Stimulated activated CD8-positive, alpha-beta memory T cell treated with anti-CD3 and anti-CD28 coated beads, Interleukin-4, amount 100 ng/mL, for 48 hours (primary cell): ENCODE results near the gene TMEM11.
"Not testable (repeated sequence)": the region's sequence is repeated elsewhere in the genome, so short reads cannot be mapped to it uniquely, and the experiment has no call there.

Experiments
- DNase-seq: peaks from one replicate; pipeline ENCODE4 v3.0.0-alpha.2; 2020

Gene TMEM11

DNA sequence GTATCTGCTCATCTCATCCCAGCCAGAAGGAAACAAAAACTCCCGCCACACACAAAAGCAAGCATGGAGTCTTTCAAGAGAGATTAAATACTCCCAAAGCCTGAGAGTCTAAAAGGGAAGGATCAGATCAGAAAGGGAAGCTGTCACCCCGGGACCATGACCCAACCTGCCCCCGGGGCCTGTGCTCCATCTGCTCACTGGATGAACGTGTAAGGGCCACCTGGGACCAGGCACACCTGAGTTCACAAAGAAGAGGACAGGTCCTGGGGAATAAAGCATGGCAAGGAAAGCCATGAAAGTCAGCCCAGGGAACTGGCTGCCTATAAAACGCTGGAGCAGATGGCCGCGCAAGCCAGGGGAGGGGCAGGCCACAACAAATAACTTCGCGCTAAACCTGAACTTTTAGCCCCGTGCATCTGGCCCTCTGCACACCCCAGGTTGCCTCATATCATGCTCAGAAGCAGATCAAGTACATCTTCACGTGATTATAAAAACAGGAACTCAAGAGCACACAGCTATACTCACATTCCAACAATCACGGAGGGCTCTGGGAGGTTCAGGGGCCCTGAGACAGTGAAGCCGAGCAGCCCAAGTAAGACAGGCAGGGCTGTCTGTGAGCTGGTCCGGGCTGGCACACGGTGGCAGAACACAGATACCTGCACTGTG is 3.4 kb downstream of the TMEM11 start:
- DNase-seq = no peak

DNA sequence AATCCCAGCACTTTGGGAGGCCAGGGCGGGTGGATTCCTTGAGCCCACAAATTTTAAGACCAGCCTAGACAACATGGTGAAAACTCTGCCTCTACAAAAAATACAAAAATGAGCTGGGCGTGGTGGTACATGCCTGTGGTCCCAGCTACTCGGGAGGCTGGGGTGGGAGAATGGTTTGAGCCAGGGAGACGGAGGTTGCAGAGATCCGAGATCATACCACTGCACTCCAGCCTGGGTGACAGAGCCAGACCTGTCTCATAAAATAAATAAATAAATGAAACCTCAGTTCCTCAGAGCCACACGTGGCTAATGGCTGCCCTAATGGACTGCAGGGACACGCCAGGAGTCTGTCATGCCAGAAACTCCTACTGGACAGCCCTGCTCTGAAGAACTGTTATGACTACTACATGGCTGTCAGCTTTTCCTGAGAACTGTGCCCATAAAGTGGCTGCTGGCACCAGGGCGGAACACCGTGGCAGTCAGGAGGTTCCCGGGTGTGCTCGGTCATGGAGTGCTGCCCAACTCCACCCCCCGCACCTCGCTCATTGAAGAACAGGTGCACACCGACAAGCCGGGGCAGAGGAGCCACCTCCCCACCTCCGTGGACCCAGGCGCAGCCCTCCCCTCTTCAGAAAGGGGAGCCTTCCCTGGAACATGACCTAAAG is 4.3 kb downstream of the TMEM11 start:
- DNase-seq = no peak

DNA sequence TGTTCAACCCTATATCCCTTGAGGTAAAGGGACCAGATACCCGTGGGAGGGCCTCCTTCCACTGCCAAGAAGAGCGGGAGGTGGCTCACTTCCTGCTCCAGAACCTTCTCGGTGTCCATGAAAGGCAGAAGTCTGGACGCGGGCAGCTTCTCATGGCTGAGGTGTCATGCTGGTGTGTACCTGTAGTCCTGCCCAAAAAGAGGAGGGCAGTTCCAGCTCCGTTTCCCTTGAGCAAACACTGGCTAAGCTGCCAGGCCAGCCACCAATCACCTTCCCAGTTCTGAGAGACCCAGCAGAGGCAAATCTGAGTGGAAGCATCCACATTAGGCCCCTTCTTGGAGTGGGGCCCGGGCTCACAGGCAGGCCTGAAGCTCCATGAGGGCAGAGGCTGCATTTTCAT is 5.6 kb downstream of the TMEM11 start:
- DNase-seq = no peak

DNA sequence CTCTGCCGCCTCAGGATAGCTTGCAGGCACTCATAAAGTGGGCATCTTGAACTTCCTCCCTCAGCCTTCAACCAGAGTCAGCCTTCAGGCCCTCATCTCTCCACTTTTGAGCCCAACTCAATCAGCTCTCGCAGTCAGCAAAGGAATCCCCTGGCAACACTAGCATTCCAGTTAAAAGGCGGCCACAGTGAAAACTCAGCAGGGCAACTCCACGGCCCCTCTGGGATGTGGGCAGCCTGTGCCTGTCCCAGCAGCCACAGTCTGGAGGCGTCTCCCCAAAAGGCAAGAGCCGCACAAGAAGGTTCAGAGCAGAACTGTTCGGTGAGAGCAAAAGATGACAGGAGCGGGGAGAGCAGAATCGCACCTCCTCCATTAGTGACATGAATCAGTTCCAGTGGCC is 9.0 kb downstream of the TMEM11 start:
- DNase-seq = no peak

DNA sequence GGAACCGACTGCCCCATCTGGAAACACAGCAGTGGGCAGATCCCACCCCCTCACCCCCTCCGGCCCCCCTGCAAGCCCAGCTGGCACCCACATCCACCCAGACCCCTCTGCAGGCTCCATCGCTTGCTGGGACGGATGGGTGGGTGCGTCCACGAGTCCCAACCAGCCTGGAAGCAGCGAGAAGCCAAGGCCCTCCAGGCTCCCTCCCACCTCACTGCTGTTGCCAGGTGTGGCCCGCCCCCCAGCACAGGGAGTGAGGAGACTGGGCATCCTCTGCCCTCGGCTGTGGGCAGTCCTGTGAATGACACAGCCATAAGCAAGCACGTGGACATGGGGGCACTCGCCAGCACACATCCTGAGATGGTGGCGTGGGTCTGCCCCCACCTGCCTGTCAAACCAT is 11.4 kb downstream of the TMEM11 start:
- DNase-seq = no peak

DNA sequence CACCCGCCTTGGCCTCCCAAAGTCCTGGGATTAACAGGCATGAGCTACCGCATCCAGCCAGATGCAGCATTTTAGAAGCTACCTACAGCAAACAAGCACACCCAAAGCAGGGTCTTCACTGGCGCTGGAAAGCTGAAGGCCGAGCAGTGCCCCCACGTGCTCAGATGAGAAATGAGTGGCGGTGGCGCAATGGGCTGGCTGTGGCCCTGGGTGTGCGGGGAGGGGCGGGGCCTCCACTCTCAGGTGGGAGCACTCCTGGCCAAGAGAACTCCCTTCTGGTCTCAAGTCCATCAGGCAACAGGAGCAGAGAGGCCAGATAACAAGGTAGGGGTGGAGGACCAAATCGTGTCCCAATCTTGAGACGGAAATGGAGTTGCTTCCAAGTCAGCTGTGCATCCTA is 12.1 kb downstream of the TMEM11 start:
- no peak for DNase-seq

DNA sequence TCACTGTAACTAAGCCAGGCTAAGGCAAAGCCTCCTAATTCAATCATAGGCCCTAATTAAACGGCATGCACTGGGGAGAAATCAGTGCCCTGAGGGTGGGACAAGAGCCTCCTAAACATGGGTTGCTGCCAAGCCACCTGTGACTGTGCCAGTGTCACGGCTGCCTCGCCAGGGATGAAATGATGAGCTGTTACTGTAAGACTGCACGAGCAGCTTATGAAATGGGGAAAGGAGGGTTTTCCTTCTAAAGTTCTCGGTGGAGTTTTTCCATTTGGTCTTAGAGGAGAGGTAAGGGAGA is 12.7 kb downstream of the TMEM11 start:
- no peak for DNase-seq

DNA sequence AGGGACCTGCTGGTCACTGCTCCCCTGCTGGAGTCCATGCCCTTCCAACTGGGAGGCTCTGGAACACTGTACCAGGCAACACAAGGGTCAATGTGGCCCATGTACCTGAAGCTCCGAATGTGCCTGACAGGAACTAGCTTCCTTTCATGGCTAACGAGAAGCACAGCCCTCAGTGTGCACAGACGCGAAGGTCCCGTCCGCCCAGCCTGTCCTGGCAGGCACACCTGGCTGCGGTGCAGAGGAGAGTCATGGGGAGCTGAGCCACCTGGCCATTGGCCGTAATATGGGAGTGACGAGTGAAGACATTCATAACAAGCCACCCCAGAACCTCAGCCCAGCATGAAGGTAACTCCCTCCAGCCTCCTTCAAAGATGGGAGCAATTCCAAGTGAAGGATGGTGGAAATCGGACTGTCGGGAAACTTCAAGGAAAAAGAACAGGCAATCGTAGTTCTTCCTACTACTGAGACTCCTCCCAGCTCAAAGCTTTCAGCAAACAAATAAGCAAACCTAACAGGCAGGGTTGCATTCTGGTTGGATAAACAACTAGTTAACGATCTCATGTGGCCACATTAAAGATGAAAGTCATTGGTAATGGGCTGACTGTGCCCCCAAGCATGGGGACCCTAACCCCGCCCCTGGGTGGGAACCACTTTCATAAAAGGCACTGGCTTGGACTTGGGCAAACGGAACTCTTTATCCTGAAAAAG is 13.2 kb downstream of the TMEM11 start:
- DNase-seq = no peak

DNA sequence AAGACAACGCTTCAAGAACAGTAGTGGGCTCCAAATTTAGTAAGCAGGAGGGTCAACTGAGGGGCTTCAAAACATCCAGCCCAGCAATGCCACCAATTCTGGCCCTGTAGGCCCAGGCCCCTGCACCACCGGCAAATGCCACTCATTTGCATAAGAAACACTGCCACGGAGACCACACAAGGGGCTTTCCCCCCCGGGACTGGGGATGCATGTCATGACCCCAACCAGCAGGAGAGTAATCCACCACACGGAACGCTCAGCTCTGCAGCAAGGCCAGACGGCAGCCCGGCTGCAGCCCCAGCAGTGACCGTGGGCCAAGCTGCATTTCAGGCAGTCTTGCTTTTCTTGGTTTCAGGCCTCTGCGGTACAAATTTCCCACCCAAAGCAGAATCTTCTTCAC is 14.1 kb downstream of the TMEM11 start:
- no peak for DNase-seq

DNA sequence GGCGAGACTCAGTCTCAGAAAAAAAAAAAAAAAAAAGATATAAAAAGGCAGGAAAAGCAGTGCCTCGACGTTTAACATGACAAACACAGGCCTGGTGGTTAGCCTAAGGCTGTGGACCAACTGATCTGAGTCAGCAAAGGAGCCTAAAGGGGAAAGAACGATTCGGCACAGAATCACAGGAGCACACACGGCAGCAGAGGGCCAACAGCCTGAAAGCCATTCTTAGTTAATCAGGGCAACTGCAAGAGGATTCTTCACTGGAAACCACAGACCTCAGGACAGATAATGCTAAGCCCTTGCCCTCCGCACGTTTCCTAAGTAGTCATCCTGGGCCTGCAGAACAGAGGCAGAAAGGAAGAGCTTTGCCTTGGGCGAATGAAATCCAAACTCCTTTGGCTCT is 14.7 kb downstream of the TMEM11 start:
- no peak for DNase-seq

DNA sequence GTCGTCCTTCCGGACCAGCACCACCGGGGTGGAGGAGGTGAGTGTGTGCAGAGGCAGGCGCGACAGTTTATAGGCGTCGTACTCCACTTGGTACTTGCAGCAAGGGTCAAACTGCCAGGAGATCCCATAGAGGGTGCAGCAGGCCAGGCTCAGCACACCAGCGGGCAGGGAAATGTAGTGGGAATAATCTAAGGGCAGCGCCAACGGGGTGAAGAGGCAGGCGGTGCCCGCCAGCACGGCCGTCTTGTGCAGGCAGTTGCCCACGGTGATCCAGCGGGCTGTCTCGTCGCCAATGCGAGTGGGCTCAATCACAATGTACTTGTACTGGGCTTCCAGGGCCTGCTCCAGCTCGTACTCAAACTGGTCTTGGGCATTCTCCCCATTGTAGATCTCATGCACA is 15.6 kb downstream of the TMEM11 start:
- DNase-seq = no peak

DNA sequence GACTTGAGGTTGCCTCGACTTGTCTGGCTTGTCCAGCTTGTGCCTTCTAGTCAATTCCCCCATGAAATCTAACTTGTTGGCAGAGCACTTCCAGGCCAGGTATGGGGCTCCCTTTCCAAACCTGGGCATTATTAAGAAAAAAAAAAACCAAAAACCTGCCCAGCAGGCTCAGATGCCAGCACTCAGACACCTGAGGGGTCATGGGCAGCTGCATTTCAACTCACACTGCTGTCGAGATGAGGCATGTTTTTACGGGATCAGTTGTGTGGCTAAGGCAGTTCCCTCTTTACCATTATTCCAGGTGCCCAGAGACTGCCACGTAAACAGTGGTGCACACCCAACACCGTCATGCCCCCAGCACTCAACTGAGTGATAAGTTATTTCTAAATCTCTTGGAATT is 17.8 kb downstream of the TMEM11 start:
- no peak for DNase-seq

DNA sequence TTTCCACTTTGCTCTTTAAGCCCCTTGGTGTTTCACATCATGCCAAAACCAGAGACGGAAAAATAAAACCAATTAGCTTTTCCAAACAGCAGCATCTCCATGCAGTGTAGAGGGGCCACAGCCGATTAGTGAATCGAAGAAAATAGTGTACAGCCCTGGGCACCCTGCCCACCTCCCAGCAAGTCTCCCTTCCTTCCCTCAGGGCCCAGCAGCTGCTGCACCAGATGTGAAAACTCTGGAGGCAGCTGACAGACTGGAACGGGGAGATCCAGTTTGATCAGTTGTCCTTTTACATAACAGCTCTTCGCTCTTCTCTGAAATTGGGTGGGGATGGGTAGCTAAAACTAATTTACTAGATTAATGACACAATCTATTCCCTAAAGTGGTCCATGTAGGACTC is 19.3 kb downstream of the TMEM11 start:
- no peak for DNase-seq

DNA sequence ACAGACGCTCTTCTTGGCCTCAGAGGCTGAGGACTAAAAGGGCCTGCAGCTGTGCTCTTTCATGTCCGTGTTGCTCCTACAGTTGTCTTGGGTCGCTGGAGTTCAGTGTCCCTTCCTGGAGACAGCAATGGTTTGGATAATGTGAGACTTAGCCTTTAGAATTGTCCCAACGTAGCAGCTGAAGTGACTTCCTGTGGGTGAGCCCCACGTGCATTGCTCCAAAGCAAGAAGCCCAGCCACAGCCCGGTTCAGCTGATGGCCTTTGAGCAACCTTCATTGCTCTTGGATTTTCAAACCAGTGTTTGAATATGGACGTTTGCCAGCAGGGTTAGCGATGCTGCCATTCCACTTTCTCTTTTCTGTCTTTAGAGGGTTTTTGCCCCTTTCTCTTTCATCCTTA is 19.7 kb downstream of the TMEM11 start:
- DNase-seq = no peak

DNA sequence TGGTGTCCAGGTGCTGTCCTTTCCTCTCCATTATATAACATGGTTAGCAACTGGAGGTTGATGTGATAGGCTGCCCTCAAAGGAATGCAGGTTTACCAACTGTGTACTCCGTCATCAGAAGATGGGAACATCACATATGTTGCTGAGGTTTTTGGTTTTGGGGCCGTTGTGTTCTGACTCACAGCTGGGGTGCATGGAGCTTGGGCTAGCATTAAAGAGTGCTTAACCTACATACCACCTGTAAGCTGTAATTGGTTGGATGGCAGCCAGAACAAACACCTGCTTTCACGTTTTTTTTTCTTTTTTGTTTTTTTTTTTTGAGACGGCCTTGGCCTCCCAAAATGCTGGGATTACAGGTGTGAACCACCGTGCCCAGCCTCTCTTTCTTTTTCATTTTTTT is 20.9 kb downstream of the TMEM11 start:
- no peak for DNase-seq

DNA sequence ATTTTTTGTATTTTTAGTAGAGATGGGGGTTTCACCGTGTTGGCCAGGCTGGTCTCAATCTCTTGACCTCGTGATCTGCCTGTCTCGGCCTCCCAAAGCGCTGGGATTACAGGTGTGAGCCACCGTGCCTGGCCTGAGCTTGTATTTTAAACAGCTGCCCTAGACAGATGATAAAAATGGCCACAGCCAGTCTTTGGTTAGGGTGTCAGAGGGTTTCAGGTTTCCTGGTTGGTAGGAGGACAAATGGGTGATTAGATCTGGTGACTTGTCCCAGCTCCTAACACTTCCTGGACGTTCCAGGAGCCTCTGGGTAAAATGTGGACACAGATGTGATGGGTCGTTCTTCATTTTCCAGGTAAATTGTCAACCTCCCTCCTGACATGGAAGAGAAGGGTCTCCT is 21.5 kb downstream of the TMEM11 start:
- not testable (repeated sequence) for DNase-seq

DNA sequence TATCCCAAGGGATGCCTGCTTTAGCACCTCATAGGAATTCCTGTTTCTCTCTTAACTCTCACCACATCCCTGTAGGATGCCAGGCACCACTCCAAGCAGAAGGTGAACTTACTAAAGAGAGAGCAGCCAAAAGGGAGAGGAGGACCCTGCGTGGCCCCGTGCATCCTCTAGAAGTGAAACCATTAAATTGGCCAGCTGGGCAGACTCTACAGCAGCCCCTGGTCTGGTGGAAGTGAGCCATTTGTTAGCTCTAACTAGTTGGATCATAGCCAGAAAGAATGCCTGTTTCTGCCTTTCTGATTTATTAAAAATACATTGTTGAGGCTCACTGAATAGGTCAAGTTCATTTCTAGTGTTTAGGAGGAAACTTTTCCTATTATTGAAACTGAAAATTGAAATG is 22.3 kb downstream of the TMEM11 start:
- no peak for DNase-seq

DNA sequence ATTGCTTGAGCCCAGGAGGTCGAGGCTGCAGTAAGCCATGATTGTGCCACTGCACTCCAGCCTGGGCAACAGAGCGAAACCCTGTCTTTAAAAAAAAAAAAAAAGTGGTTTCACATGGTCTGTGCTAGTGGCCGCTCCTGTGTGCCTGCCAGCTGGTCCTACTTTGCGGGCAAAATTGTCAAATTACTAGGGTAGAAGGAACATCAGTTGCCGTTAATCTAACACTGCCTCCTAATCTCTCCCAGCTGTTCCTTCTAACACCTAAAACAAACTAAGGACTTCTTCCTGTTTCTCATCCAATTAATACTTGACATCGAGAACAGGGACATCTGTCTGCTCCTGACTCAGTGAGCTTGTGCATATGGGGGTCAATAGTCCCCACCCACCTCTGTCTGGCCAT is 23.9 kb downstream of the TMEM11 start:
- no peak for DNase-seq

DNA sequence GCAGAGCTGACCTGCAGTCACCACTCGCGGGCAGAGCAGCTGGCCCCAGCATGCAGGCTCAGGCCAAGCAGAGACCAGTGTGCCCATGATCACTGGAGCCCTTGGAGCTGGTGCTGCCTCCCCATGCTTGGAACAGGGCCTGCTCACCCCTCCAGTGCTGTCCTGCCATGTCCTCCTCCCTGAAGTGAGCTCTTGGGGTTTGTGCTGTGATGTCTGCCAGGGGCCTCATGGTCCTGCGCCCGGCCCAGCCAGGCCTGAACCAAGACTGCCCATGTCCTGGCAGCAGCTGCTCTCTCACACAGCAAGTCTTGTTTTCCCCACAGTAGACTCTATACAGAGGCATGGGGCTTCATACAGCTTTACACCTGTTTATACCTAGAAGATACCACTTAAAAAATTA is 24.6 kb downstream of the TMEM11 start:
- DNase-seq = no peak

DNA sequence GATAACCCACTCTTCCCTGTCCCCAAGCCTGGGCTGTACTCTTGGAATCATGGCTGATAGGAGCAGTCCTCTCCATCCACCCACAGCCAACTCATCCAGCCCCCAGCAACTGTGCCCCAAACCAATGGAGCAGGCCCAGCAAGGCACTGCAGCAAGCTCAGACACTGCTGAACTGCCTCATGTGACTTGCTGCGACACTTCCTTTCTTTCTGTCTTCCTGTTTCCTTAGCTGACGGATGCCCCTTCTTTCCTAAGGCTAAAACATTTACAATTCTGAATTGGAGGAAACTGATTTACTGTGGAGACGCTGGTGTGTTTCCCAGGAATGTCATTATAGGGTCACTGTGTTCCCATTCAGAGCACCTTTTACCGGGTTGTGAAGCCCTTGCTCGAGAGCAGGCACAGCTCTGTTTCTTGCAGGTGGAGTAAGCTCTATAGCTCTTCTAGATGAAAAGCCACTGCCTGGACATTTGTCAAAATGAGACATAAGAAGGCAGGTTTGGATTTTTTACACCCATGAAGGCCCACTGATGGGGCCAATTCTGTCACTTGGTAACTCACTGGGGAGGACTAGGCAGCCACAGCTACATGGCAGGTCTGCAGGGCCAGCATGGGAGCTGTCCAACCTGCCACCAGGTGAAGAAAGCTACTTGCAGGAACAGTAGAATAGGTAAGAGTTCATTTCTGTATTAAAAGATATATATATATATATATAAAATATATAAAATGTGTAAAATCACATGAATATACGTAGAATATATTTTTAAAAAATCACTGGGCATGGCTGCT is 27.4 kb downstream of the TMEM11 start:
- DNase-seq = no peak

DNA sequence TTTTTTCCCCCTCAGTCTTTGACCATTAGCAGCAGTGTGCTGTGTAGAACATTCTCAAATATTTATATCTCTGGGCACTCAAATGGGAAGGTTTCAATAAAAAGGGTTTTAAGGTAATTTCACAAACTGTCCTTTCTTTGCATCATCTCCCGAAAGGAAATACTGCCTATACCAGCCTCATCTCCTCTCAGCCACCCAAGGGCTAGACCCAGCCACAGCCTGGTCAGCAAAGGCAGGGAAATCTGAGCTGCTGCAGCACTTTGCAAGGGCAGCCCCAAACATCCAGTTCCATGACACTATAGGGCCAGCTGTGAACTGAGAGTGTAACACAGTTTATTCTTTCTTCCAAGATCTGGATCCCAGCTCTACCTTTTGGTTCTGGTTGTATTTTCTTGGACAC is 28.9 kb downstream of the TMEM11 start:
- DNase-seq = no peak

DNA sequence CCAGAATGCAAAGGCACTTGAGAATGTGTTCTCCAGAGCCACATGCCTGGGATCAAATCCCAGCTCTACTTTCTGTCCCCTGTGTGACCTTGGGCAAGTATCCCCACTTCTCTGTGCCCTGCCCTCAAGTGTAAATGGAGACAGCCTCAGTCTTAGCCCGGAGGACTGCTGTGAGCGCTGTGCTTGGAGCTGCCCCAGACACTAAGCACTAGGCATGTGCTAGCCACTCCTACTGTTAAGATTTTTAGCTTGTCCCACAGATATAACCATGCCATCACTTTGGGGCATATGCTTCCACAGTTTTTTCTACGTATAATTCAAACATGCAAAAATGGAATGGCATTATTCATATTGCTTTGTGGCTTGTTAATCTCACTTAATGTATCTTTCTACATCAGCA is 29.4 kb downstream of the TMEM11 start:
- no peak for DNase-seq

DNA sequence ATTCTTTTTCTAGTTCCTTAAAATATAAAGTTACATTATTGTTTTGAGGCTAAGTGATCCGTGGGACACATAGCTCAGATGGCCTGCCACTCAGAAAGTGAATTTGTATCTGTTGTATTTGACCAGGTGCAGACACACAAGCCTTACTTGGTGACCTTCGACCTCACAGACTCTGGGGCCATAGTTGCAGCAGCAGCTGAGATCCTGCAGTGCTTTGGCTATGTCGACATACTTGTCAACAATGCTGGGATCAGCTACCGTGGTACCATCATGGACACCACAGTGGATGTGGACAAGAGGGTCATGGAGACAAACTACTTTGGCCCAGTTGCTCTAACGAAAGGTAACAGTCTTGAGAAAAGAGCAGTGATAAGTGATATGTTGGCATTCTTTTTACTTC is 30.5 kb downstream of the TMEM11 start:
- no peak for DNase-seq
